ENCODE data around the gene ADGRL3. TPM values are rescaled to one million over a fixed set of nuclear protein-coding genes. Genes with fewer than 3 reads are reported as not detected.

The ADGRL3 gene
- total and polyA plus RNA-seq, 3 donors from 2014 or later = 11.6 to 21.6 (median 12.8) TPM

DNA sequence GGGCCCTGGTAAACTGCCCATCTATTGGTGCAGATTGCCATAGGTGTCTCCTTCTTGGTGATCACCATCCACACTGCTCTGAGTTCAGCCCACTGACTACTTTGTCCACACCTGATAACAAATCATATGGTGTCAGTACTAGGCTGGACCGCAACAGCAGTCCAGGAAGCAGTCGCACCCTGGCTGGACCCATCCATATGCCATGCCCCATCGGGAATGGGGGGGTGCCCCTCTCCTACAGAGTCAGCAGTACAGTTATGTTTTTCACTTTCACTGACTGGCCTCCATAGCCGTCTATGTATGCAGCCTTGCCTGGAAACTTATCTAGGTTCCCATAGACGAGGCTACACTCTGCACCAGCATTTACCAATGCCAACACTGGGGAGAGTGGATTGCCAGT lies 226.1 kb downstream of the ADGRL3 start:
- H3K4me1 ChIP-seq = no peaks in the 10 kb centered on the region
- no peaks in the 10 kb centered on the region for H3K27me3 ChIP-seq
- no peak overlapping the region for H3K27ac ChIP-seq
- H3K9me3 ChIP-seq = no peaks in the 10 kb centered on the region
- H3K36me3 ChIP-seq (ENCODE audit: low read depth, missing control alignments) = no peaks in the 10 kb centered on the region
- H3K4me3 ChIP-seq = no peak overlapping the region
- 78 to 91% methylated on average over 5 of the region's 5 CpGs for WGBS, 2 donors
- no peak for DNase-seq
- intact Hi-C loops (cut with DNase I; ENCODE audit: low total_unique reads) = no loop called here
- no peak for TF ChIP-seq POLR2A (IDR thresholded peaks at IDR 0.05)
- TF ChIP-seq, protein P1, sequence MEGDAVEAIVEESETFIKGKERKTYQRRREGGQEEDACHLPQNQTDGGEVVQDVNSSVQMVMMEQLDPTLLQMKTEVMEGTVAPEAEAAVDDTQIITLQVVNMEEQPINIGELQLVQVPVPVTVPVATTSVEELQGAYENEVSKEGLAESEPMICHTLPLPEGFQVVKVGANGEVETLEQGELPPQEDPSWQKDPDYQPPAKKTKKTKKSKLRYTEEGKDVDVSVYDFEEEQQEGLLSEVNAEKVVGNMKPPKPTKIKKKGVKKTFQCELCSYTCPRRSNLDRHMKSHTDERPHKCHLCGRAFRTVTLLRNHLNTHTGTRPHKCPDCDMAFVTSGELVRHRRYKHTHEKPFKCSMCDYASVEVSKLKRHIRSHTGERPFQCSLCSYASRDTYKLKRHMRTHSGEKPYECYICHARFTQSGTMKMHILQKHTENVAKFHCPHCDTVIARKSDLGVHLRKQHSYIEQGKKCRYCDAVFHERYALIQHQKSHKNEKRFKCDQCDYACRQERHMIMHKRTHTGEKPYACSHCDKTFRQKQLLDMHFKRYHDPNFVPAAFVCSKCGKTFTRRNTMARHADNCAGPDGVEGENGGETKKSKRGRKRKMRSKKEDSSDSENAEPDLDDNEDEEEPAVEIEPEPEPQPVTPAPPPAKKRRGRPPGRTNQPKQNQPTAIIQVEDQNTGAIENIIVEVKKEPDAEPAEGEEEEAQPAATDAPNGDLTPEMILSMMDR (IDR thresholded peaks at IDR 0.05) = no peak

DNA sequence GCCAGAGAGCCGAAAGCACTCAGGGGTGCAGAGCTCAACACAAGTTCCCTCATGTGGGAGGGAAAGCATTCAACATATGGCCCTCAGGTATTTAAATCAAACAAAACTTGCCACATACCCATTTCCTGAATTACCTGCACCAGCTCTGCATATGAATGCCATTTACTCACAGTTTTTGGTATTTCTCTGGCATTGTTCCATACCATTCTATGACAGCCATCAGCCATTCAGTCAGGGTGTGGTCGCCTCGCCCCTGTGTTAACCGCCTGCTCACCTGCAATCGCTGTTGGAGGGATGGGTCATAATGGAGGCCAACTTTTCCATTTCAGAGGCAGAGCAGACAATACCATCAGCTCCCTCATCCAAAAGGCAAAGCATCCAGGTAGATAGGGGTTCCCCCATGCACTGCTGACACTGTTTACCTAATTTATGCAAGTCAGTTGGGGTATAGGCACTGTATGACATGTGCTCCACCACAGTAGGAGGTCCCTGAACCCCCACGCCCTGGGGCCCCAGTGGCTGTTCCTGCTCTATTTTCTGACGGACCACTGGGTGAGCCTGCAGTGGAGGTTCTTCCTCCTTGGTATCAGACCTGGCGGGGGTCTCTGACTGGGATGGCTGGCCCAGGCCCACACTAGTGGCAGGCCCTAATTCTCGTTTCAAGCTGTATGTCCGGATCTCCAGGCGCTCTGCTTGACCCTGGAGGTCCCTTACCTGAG lies 227.1 kb downstream of the ADGRL3 start:
- WGBS, 2 donors = 90 to 94% methylated on average over 9 to 11 of the region's 11 CpGs
- intact Hi-C loops (cut with DNase I; ENCODE audit: low total_unique reads) = no loop called here
- DNase-seq = no peak
- no peak overlapping the region for H3K4me3 ChIP-seq
- no peaks in the 10 kb centered on the region for H3K9me3 ChIP-seq
- no peaks in the 10 kb centered on the region for H3K36me3 ChIP-seq (ENCODE audit: low read depth, missing control alignments)
- no peaks in the 10 kb centered on the region for H3K4me1 ChIP-seq
- no peaks in the 10 kb centered on the region for H3K27me3 ChIP-seq
- TF ChIP-seq POLR2A (IDR thresholded peaks at IDR 0.05) = no peak
- TF ChIP-seq, protein P1 (IDR thresholded peaks at IDR 0.05) = no peak
- H3K27ac ChIP-seq = no peak overlapping the region

DNA sequence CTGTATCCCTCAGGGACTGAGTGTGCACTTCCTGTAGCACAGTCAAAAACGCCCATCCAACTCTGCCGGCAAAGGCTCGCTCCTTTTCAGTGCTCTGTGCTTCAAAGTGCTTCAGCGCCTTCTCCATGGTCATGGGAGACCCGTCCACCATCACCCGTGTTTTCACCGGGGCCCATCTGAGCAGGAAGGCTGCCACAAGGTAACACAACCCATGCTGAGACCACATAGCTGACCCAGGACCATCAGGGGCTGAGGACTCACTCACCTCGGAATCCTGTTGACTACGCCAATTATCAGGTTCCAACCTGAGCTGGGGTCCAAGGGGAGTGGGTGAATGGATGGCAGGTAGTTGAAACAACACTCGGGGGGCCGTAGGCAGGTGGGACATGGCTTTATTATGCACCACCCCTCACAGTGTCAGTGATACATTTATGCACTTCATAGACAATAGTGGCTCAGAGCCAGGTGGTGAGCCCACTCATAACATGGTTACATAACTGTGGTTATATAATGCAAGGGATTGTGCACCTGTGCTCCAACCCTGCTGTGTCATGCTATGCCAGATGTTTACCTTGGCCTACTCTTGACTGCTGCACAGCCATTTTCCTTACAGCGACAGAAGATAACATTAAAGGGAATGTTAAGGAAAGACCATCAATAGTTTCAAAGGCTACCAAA lies 227.8 kb downstream of the ADGRL3 start:
- intact Hi-C loops (cut with DNase I; ENCODE audit: low total_unique reads) = no loop called here
- TF ChIP-seq POLR2A (IDR thresholded peaks at IDR 0.05) = no peak
- TF ChIP-seq, protein P1 (IDR thresholded peaks at IDR 0.05) = no peak
- 83 to 85% methylated on average over 12 of the region's 12 CpGs for WGBS, 2 donors
- H3K4me1 ChIP-seq = no peaks in the 10 kb centered on the region
- H3K27me3 ChIP-seq = no peaks in the 10 kb centered on the region
- H3K36me3 ChIP-seq (ENCODE audit: low read depth, missing control alignments) = no peaks in the 10 kb centered on the region
- H3K9me3 ChIP-seq = no peaks in the 10 kb centered on the region
- no peak overlapping the region for H3K27ac ChIP-seq
- DNase-seq = no peak
- no peak overlapping the region for H3K4me3 ChIP-seq

DNA sequence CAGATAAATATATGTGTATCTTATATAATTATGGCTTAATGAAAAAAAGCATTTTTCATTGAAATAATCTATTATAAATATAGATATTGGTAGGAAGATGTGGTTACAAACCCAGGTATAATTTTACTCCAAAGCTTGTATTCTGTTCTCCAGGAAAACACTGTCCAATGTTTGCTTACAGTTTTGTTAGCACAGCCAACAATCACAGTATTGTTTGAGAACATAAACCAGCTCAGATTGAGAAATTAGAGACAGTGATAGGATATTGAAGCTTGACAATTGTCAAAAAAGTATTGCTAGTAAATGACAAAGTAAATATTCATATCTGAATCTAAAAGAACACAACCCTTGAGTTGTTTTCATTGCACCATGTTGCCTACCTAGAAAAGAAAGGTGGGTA lies 228.8 kb downstream of the ADGRL3 start:
- H3K9me3 ChIP-seq = no peaks in the 10 kb centered on the region
- no peaks in the 10 kb centered on the region for H3K27me3 ChIP-seq
- H3K36me3 ChIP-seq (ENCODE audit: low read depth, missing control alignments) = no peaks in the 10 kb centered on the region
- H3K4me1 ChIP-seq = no peaks in the 10 kb centered on the region
- H3K27ac ChIP-seq = no peak overlapping the region
- no peak overlapping the region for H3K4me3 ChIP-seq
- intact Hi-C loops (cut with DNase I; ENCODE audit: low total_unique reads) = no loop called here
- no peak for DNase-seq
- TF ChIP-seq POLR2A (IDR thresholded peaks at IDR 0.05) = no peak
- TF ChIP-seq, protein P1 (IDR thresholded peaks at IDR 0.05) = no peak
